ENCODE data around the gene ZNF491.
"Not testable (repeated sequence)": the region's sequence is repeated elsewhere in the genome, so short reads cannot be mapped to it uniquely, and the experiment has no call there.

ZNF491 gene

DNA sequence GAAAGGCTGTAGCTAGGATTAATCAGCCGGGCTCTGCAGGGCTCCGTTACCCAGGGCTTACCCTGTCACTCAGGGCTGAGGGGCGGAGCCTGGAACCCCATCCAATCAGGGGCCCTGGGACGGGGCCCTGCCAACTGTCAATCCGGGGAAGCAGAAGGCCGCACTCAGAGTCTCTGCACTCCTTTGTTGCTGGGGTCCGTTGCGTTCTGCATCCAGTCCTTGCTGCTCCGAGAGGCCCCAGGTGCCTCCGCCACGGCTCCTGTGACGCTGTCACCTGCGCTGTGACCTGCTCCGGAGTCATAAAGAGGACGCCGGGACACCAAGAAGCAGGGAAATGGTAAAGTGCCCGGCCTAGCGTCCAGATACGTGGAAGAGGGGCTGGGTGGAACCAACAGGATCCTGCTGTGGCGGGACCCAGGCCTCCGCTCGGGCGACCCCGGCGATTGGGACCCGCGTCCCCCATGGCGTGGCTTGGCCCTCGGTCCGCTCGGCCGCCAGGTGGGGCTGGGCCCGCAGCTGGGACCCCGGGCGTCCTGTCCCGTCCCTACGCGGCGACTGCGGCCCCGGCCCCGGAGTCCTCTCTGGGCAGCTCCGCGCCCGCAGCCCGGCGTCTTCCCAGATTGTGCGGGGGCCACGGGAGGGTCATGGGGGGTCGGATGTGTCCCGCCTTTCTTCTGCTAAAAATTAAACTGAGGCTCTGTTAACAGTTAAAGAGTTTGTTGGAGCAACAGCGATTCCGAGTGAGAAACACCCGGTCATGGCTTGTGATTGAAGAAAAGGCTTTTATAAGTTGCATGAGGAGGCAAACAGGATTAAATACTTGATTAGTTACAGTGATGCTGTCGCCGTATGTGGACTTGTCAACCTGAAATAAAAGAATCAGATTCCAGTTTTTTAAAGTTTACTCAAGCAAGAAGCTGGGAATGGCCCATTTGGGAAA, at the start of gene ZNF491:
Gene ZNF491 (plus strand): TSS at position 133 of the 940 bp plus-strand sequence. CDS start 7,431 bp downstream, outside the sequence.
- peak; percentile 98 for DNase-seq (ENCODE audit: low spot score)

DNA sequence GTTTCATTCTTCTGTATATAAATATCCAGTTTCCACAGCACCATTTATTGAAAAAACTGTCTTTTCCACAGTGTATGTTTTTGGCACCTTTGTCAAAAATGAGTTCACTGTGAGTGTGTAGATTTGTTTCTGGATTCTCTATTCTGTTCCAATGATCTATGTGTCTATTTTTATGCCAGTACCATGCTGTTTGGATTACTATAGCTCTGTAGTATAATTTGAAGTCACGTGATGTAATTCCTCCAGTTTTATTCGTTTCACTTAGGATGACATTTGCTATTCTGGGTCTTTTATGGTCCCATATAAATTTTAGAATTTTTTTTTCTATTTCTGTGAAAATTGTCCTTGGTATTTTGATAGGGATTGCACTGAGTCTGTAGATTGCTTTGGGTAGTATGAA, 48.6 kb upstream of the ZNF491 start:
- DNase-seq (ENCODE audit: low spot score): no peak

DNA sequence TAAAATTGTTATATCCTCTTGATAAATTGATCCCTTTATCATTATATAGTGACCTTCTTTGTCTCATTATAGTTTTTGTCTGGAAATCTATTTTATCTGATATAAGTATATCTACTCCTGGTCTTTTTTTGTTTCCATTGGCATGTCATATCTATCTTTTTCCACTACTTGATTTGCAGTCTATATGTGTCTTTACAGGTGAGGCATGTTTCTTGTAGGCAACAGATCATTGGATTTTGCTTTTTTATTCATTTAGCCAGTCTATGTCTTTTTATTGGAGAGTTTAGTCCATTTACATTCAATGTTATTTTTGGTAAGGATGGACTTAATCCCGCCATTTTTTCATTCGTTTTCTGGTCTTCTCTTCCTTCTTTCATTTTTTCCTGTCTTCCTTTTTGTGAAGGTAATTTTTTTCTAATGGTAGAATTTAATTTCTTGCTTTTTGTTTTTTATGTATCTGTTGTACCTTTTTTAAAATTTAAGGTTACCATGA, 46.0 kb upstream of the ZNF491 start:
- DNase-seq (ENCODE audit: low spot score): no peak

DNA sequence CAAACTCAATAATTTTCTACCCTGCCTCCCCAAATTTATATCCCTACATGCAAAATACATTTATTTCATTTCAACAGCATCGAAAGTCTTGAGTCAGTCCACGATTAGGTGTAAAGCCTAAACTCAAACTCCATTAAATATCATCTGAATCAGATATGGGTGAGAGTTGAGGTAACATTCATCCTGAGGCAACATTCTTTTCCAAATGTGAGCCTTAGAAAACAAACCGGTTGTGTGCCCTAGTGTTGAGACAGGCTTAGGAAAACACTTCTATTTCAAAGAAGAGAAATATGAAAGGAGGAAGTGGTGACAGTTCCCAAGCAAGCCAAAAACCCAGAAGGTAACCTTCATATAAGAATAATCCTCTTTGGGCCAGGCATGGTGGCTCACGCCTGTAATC, 43.7 kb upstream of the ZNF491 start:
- no peak for DNase-seq (ENCODE audit: low spot score)

DNA sequence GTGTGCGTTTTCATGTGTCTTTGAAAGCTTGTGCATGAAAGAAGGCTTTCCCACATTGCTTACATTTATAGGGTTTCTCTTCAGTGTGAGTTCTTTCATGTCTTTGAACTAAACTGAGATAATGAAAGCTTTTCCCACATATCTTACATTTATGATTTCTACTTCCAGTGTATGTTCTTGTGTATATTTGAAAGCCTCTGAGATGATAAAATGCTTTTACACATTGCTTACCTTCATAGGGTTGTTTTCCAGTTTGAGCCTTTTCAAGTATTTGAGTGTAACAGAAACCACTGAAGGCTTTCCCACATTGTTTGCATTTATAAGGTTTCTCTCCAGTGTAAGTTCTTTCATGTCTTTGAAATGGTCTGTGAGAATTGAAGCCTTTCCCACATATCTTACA, 41.4 kb upstream of the ZNF491 start:
- DNase-seq (ENCODE audit: low spot score): no peak

DNA sequence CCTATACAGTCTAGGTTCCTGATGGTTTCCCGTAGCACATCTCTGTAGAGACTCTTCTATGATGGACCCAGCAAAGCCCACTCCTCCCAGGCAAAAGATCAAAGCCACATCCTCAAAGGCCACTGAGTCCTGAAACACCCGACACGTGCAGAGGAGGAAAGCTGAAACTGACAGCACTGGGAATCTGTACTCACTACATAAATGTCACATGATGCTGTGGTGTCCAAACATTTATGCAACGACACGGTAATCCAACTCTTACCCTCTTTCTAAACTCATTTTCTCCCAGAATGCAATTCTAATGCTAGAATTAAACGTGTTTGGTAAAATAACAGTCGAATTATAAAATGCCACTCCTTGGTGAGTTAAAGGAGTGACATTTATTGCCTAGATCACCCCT, 38.5 kb upstream of the ZNF491 start:
- DNase-seq (ENCODE audit: low spot score): no peak

DNA sequence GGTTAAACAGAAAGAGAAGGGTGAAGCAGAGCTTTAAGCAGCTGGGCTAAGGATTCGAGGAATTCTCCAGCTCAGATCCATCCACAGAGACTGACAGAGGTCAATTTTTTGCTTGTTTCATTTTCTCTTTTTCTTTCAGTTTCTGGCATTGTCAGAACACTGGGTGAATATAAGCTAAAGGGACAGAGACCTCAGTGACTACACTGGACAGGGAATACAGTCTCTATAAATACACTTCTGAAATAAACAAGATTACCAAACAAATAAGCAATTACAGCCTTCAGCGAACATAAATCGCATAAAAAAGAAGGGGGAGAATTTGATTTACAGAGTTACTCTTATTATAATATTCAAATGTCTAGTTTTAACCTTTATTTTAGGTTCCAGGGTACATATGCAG, 35.2 kb upstream of the ZNF491 start:
- no peak for DNase-seq (ENCODE audit: low spot score)

DNA sequence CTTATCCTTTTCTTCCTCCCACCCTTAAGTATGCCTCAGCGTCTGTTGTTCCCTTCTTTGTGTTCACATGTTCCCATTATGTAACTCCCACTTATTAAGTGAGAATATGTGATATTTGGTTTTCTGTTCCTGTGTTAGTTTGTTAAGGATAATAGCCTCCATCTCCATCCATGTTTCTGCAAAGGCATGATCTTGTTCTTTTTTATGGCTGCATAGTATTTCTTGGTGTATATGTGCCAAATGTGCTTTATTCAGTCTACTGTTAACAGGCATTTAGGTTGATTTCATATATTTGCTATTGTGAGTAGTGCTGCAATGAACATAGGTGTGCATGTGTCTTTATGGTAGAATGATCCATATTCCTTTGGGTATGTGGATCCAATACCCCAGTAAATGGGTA, 34.7 kb upstream of the ZNF491 start:
- DNase-seq (ENCODE audit: low spot score): no peak

DNA sequence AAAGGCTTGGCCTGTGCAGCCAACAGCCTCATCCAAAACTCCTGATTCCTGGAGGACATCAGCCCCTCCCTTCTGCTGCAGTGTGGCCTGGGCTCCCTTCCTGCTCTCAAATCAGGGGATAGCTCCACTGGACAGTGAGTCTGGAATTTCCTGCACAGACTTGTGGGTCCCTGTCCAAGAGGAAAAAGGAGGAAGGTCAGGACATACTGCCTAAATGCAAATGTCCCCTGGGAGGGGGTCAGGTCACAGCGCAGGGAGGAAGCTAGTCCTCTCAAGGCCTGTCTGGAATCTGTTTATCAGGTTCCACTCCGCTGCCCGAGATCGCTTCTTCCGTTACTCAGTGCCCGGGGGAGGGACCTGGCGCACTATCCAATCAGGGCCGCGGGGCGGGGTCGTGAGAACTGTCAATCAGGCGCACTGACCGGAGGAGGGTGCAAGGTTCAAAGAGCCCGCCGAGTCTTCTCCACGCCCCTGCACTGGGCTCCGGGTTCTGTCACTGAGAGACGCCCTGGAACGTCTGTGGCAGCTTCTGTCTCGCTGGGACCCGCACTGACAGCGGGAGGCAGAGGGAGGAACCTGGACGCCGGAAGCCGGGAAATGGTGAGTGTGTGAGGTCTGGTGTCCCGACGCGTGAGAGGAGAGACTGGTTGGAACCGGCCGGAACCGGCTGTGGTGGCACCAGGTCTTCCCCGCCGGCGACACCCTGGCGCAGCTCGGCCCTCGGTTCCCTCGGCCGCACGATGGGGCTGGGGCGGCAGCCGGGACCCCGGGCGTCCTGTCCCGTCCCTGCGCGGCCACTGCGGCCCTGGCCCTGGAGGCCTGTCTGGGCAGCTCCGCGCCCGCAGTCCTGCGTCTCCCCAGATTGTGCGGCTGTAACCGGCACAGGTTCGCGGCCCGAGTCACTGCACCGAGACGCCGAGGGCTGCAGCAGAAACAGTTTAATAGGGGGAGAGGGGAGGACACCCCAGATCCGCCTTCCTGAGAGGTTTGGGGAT, 31.4 kb upstream of the ZNF491 start, which contains the start of gene ZNF441:
Gene ZNF441 (plus strand): TSS at position 404 of the 995 bp plus-strand sequence. CDS start 194 bp downstream, at position 598.
- peak; percentile 96 for DNase-seq (ENCODE audit: low spot score)

DNA sequence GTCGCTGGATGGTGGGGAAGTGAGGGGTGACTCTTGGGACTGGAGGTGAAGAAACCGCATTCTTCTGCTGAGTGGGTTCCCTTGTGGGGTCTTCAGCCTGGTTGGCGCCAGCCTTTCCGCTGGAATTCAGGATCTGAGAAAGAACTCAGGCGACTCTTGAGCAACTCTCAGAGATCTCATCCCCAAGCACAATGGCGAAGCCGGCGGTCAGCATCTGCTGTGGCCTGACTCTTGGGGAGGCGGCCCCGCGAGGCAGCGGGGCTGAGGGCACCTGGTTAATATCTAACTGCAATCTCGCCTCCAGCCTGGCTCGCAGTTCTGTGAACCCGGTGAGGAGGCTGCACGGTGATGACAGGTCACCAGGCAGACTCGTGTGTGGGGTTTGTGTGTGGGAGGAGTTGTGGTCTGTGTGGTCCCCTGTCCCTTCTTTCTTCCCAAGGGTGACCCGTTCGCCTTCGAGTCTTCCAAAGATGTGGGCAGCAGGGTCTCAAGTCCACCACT, 30.6 kb upstream of the ZNF491 start:
- peak; percentile 40 for DNase-seq (ENCODE audit: low spot score)

DNA sequence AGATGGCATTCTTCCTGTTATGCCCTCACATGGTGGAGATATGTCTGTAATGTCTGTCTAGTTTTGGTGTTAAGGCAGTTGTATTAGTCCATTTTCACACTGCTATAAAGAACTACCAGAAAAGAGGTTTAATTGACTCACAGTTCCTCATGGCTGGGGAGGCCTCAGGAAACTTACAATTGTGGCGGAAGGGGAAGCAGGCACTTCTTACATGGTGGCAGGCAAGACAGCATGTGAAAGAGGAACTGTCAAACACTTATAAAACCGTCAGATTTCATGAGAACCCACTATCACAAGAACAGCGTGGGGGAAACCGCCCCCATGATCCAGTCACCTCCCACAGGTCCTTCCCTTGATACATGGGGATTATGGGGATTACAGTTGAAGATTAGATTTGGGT, 28.3 kb upstream of the ZNF491 start:
- DNase-seq (ENCODE audit: low spot score): no peak

DNA sequence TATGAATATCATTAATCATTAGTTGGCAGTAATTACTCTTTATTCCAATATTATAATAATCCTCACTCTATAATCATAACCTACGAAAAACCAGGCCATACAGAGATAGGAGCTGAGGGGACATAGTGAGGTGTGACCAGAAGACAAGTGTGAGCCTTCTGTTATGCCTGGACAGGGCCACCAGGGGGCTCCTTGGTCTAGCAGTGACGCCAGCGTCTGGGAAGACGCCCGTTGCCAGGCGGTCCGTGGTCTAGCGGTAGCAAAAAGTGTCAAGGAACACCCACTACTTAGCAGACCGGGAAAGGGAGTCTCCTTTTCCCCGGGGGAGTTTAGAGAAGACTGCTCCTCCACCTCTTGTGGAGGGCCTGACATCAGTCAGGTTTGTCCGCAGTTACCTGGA, 26.8 kb upstream of the ZNF491 start:
- DNase-seq (ENCODE audit: low spot score): not testable (repeated sequence)

DNA sequence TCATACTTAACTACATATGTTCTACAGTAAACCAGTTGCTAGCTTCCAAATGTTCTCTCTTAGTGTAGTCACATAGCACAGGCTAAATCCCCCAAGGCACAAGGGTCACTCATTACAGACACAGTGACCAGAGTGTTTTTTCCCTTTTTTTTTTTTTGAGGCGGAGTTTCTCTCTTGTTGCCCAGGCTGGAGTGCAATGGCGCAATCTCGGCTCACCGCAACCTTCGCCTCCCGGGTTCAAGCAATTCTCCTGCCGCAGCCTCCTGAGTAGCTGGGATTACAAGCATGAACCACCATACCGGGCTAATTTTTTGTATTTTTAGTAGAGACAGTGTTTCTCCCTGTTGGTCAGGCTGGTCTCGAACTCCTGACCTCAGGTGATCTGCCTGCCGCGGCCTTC, 21.7 kb upstream of the ZNF491 start:
- DNase-seq (ENCODE audit: low spot score): not testable (repeated sequence)

DNA sequence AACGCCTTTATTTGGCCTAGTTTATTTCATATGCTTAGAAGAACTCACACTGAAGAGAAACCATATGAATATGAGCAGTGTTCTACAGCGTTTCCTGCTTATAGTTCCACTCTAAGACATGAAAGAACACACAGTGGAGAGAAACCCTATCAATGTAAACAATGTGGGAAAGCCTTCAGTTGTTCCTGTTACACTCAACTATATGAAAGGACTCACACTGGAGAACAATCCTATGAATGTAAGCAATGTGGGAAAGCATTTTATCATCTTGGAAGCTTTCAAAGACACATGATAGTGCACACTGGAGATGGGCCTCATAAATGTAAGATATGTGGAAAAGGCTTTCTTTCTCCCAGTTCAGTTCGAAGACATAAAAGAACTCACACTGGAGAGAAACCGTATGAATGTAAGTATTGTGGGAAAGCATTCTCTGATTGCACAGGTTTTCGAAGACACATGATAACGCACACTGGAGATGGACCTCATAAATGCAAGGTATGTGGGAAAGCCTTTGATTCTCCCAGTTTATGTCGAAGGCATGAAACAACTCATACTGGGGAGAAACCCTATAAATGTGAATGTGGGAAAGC, 17.8 kb upstream of the ZNF491 start:
- DNase-seq (ENCODE audit: low spot score): no peak

DNA sequence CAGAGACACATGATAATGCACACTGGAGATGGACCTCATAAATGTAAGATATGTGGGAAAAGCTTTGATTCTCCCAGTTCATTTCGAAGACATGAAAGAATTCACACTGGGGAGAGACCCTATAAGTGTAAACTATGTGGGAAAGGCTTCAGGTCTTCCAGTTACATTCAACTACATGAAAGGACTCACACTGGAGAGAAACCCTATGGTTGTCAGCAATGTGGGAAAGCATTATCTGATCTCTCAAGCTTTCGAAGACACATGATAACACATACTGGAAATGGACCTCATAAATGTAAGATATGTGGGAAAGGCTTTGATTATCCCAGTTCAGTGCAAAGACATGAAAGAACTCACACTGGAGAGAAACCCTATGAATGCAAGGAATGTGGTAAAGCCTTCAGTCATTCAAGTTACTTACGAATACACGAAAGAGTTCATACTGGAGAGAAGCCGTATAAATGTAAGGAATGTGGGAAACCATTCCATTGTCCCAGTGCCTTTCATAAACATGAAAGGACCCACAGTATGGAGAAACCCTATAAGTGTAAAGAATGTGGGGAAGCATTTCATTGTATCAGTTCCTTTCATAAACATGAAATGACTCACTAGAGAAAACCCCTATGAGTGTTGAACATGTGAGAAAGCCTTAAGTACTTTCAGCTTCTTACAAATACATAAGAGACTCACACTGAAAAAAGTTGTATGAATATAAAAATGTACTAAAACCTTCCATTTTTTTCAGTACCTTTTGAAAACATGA, 16.8 kb upstream of the ZNF491 start:
- no peak for DNase-seq (ENCODE audit: low spot score)

DNA sequence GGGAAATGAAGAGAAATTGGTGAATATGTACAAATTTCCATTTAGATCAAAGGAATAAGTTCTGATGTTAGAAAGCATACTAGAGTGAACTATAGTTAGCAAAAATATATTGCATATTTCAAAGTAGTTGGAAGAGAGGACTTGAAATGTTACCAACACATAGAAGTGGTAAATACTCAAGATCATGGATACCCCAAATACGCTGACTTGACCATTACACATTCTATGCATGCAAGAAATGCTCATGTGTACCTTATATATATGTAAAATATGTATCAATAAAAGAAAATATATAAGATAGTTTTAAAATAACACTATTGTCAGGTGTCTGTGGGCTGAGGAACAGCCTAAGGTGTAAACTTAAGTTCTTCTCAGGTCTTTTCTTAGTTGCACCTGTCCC, 14.6 kb upstream of the ZNF491 start:
- no peak for DNase-seq (ENCODE audit: low spot score)

DNA sequence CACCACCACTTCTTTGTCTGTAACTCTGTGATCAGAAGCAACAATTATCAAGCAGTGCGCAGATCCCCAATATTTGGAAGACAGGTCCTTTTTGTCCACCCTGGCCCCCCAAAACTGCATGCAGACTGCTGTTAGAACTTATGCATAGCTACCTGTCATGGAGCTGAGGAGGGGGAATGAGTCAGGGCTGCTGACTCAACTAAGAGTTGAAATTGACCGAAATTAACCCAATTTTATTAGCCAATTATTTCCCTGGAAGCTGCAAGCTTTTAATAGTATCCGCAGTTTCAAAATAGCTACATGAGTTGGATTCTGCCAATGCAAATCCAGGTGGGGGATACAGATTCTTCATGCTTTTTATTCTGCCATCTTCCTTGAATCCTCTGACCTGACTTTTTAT, 14.0 kb upstream of the ZNF491 start:
- no peak for DNase-seq (ENCODE audit: low spot score)

DNA sequence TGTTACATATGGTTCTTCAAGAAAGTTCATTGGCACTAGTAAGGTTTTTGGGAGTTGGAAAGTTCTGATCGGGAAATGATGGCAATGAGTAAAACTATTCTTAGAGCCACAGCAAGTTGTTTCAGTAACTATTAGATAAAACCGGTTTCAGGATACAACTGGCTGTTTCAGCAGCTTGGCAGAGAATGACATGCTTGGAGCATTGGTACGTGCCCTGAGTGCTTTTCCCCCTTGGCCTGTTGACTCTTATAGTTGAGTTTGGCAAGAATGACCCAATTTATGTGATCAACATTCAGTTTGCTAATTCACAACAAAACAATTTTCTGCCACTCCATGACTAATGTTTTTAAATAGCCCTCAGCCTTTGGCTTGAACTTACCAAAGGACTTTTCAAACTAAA, 10.8 kb upstream of the ZNF491 start:
- no peak for DNase-seq (ENCODE audit: low spot score)

DNA sequence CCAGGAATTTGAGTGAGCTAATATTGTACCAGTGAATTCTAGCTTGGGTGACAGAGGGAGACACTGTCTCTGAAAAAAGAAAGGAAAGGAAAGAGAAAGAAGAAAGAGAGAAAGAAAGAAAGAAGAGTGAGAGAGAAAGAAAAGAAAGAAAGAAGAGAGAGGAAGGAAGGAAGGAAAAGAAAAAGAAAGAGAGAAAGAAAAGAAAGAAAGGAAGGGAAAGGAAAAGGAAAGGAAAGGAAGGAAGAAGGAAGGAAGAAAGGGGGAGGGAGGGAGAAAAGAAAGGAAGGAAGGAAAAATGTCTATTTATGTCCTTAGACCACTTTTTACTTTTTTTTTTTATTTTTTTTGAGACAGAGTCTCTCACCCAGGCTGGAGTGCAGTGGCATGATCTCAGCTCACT, 5.4 kb upstream of the ZNF491 start:
- DNase-seq (ENCODE audit: low spot score): no peak

DNA sequence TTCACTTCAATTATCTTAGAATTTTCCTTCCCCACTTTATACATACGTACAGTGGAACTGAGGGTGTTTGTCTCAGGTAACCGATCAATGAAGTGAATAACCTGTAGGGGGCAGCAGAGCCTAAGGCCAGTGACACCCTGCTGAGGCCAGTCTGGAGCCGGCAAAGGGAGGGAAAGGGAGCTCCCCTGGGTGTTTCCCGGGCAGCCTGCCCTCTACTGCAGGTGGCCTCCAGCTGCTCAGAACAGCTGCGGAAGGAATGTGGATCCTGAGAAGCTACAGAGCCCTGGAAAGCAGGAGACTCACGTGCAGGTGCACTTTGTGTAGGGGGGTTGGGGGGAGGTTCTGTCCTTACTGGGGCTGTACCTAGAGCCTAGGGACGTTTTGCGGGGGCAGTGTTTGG, 832 bp upstream of the ZNF491 start:
- peak; percentile 90 for DNase-seq (ENCODE audit: low spot score)
